Adrenal gland (tissue), 5 donors: ENCODE measurements around the gene LRRC75A.

Experiments
- CTCF ChIP-seq, 6 experiments: fragments of 450-650 bp in 4 of 6; fragments of 200-600 bp in 2 of 6; sonication (generic) in 1 of 6; IDR thresholded peaks; 1 replicate in 5 of 6; 2 replicates in 1 of 6; pipeline versions ENCODE4 v1.5.1 to v1.8.0; 2016 to 2021; ENCODE audit warnings: antibody characterized with exemption in 6 of 6, mild to moderate bottlenecking in 2 of 6, moderate library complexity in 1 of 6
- POLR2A ChIP-seq, 2 donors: fragments of 450-650 bp; IDR thresholded peaks; one replicate each; pipeline ENCODE4 v1.6.1; 2017; ENCODE audit warnings: antibody characterized with exemption in 2 of 2, mild to moderate bottlenecking in 2 of 2, moderate library complexity in 1 of 2
- donor health status: DM: no; HTN: no; CAD: no.

GRCh38 chr17:16439811-16440351 lies 52.1 kb downstream of the LRRC75A start:
- TF ChIP-seq CTCF (IDR thresholded peaks at IDR 0.05) = no peak
- no peak for TF ChIP-seq POLR2A (IDR thresholded peaks at IDR 0.05)
